H1 (cell line): Measurements from ENCODE around the gene PLOD1. TPM values are rescaled to one million over a fixed set of nuclear protein-coding genes. Genes with fewer than 3 reads are reported as not detected.

Source experiments
- ASH2L ChIP-seq: fragments of 200-600, 300-600 bp; sonication (generic); IDR thresholded peaks from one replicate; pipeline ENCODE4 v1.7.1; 2017; ENCODE audit warnings: low read length
- BCL11A ChIP-seq, 2 experiments: IDR thresholded peaks; one replicate each; pipeline ENCODE4 v1.6.1; 2011; ENCODE audit warnings: low read depth in 2 of 2, low read length in 2 of 2, mild to moderate bottlenecking in 2 of 2
- CEBPB ChIP-seq: IDR thresholded peaks from 2 replicates; pipeline ENCODE4 v1.6.1; 2012; ENCODE audit warnings: low read depth, low read length
- CHD1 ChIP-seq: IDR thresholded peaks from 2 replicates; pipeline ENCODE4 v1.6.1; 2012; ENCODE audit warnings: low read depth, low read length, improper control_type of control experiment
- EGR1 ChIP-seq: IDR thresholded peaks from 2 replicates; pipeline ENCODE4 v1.6.1; 2011; ENCODE audit warnings: low read depth, low read length, borderline replicate concordance
- HDAC6 ChIP-seq: IDR thresholded peaks from one replicate; pipeline ENCODE4 v1.7.1; 2012; ENCODE audit warnings: low read depth, mild to moderate bottlenecking, inconsistent platforms, low read length, moderate library complexity
- KDM1A ChIP-seq: fragments of 200-600, 300-600 bp; sonication (generic); IDR thresholded peaks from 2 replicates; pipeline ENCODE4 v1.7.1; 2016; ENCODE audit warnings: mild to moderate bottlenecking, low read length, borderline replicate concordance
- PHF8 ChIP-seq: fragments of 200-600 bp; sonication (generic); conservative IDR thresholded peaks from 2 replicates; pipeline ENCODE4 v1.7.1; 2012; ENCODE audit warnings: low read depth, mild to moderate bottlenecking, inconsistent platforms, low read length, moderate library complexity
- RAD21 ChIP-seq, 2 experiments: IDR thresholded peaks in 1 of 2; conservative IDR thresholded peaks in 1 of 2; 2 replicates each; pipeline ENCODE4 v1.6.1; 2011; ENCODE audit warnings: low read depth in 2 of 2, low read length in 2 of 2, improper control_type of control experiment in 1 of 2, inconsistent platforms in 1 of 2, mild to moderate bottlenecking in 1 of 2, moderate library complexity in 1 of 2
- RNF2 ChIP-seq: fragments of 200-900, 300-1000 bp; sonication (generic); IDR thresholded peaks from 2 replicates; pipeline ENCODE4 v1.7.1; 2016; ENCODE audit warnings: borderline replicate concordance, low read depth, mild to moderate bottlenecking, antibody characterized with exemption, low read length; ENCODE audit not compliant: poor library complexity, severe bottlenecking; ENCODE audit errors: missing control alignments
- SP2 ChIP-seq: IDR thresholded peaks from 2 replicates; pipeline ENCODE4 v1.6.1; 2012; ENCODE audit warnings: mild to moderate bottlenecking, low read length, inconsistent platforms
- SP4 ChIP-seq: IDR thresholded peaks from 2 replicates; pipeline ENCODE4 v1.6.1; 2012; ENCODE audit warnings: low read length, inconsistent platforms
- SRF ChIP-seq: IDR thresholded peaks from 2 replicates; pipeline ENCODE4 v1.6.1; 2011; ENCODE audit warnings: mild to moderate bottlenecking, low read depth, low read length, moderate library complexity
- TBP ChIP-seq: IDR thresholded peaks from 2 replicates; pipeline ENCODE4 v1.6.1; 2011; ENCODE audit warnings: low read depth, low read length, improper control_type of control experiment
- polyA plus RNA-seq, 7 experiments: library from polyadenylated mRNA; depleted of rRNA in 3 of 7; stranded (reverse) in 5 of 7; unstranded in 2 of 7; fragments of >200 nt in 5 of 7; fragments of 200-250 nt in 2 of 7; gene quantifications; 1 replicate in 5 of 7; 2 replicates in 1 of 7; 4 replicates in 1 of 7; pipeline versions ENCODE4 v1.2.1 to v1.2.3, GENCODE V29; 2011 to 2013; ENCODE audit warnings: missing spikeins in 2 of 7, mixed read lengths in 2 of 7
- total RNA-seq: library from RNA; stranded (reverse); fragmentation: NEBNext Ultra II Directional; extraction: Animal tissue kit (Norgen Biotek cat#: 25700); gene quantifications from 2 replicates; pipeline ENCODE4 v1.2.1, GENCODE V29; 2021
- TF ChIP-seq, protein P1 (sequence below): IDR thresholded peaks from 2 replicates; pipeline ENCODE4 v1.6.1; 2012; ENCODE audit warnings: inconsistent platforms

PLOD1 gene
- total and polyA plus RNA-seq, 2 of the 8 experiments (the other 6 are each of a cell fraction or from before 2014, with no cell fraction given) = 44.9 to 51.8 TPM

DNA sequence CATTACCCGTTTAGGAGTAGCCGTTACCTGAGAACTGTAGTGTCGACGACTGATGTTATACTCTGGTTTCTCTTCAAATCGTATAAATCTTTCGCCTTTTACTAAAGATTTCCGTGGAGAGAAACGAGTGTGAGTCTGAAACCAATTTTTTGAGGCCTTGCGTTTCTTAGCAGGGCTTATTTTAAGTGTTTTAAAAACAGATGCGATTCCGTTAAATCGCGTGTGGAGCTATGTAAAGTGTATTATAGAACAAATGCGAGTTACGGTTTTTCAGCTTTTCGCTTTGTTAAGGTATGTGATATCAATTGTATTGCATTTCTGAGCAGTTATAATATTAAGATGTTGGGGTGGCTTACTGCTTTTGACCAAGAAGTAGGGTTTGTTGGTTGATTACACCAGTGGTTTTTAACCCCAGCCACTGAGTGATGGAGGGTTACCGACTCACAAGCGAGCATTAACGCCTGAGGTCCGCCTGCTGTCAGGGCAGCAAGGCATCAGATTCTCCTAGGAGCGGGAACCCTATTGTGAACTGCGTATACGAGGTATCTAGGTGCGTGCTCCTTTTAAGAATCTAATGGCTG, 26.3 kb upstream of the PLOD1 start (continued):
- TF ChIP-seq RNF2 = no peak
- TF ChIP-seq, protein P1, sequence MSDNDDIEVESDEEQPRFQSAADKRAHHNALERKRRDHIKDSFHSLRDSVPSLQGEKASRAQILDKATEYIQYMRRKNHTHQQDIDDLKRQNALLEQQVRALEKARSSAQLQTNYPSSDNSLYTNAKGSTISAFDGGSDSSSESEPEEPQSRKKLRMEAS = no peak; the same call in 1 of the 2 replicates
- TF ChIP-seq KDM1A = no peak
- peak in 1 of 2 experiments; percentile 5 for TF ChIP-seq BCL11A (IDR thresholded peaks at IDR 0.05; ENCODE audit: low read depth in 2 of 2, low read length in 2 of 2)
- peak; percentile 96; the same call in 1 of the 2 replicates for TF ChIP-seq SP4
- no peak for TF ChIP-seq CHD1
- TF ChIP-seq PHF8 = peak; percentile 26; the same call in 1 of the 2 replicates
- TF ChIP-seq TBP = peak; percentile 98
- TF ChIP-seq SP2 = no peak
- TF ChIP-seq SRF = no peak
- 0 out of 4 replicates have a peak, but pooled peaks of 1 of the 2 experiments have one; percentile 1 for TF ChIP-seq RAD21 (IDR thresholded peaks at IDR 0.05 in 1 of 2, conservative IDR thresholded peaks at IDR 0.05 in 1 of 2; ENCODE audit: low read depth in 2 of 2, low read length in 2 of 2)
- TF ChIP-seq ASH2L = no peak
- TF ChIP-seq HDAC6 = no peak
- 0 out of 2 replicates have a peak, but pooled peaks have one; percentile 14 for TF ChIP-seq CEBPB
- TF ChIP-seq EGR1 = peak; percentile 88
